M059J (cell line): ENCODE measurements around the gene PIK3AP1. TPM values are rescaled to one million over a fixed set of nuclear protein-coding genes. Genes with fewer than 3 reads are reported as not detected.

Source experiments
- DNase-seq: peaks from one replicate; pipeline ENCODE4 v3.0.0-alpha.2; 2012; ENCODE audit warnings: low read depth
- total RNA-seq: library from RNA; depleted of rRNA; stranded (reverse); fragments of >200 nt; shearing (Covaris generic); gene quantifications from 2 replicates; pipeline ENCODE4 v1.2.3, GENCODE V29; 2014

The PIK3AP1 gene
- total RNA-seq, 1 experiment from 2014 or later: 4.5 TPM

DNA sequence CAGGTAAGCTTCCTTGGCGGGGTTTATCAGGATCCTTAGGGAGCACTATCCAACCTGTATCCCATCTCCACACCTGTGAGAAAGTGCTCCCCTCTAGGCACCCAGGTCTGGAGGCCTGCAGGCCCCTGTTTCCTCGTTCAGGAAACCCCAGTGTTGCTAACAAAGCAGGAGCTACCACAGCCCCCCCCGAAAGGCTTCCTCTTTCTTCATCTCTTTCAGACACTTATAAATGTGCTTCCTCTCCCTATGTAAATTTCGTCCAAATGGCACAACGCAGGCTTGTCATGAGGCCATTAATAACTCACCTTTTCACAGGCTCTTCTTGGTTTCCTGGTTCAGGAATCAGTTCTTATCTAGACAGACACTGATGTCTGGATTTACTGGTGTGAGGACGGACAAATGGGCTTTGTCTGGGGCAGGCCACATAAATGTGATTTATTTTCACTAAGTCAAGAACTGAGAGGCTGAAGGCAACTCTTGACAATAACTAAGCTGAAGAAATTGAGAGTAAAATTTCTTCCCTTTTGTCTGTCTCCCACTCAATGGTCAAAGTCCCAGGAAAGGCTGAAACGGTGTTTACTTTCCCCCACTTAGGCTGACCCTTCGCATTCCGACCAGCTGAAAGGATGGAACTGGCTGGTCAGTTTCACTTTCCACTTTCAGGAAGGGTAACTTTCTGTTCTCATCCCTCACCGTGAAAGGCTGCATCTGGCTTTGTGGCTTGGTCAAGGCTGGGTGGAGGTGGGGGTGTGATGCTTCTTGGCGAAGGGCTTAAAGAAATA, 46.8 kb downstream of the PIK3AP1 start:
- DNase-seq: peak; percentile 84

DNA sequence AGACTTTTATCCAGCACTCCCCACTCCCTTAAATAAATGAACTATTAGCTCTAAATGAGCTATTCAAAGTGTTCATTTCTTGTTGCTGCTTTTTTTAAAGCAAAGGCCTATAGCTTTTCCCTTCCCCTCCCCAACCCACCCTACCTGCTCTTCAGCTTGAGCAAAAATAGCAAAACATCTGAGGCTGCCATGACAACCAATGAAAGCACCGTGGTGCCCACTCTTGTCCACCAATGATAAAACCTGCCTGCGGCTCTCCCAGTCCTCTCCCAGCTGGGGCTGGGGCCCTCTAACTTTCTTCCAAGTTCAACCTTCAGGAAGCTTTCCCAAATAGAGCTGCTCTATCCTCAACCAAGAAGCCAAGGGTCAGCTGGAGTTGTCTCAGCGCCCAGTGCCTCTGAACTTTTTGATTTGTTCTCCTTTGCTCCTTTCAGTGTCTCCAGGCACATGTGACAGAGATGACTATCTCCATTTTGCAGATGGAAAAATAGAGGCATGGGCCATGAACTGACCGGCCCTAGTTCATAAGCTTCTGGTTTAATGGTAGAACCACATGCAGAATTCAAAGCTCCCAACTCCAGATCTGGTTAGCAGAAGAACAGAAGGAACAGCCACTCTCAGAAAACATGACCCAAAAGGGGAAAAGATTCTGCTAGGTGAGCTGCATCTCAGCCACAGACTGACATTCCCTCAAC, 47.7 kb downstream of the PIK3AP1 start:
- no peak for DNase-seq

DNA sequence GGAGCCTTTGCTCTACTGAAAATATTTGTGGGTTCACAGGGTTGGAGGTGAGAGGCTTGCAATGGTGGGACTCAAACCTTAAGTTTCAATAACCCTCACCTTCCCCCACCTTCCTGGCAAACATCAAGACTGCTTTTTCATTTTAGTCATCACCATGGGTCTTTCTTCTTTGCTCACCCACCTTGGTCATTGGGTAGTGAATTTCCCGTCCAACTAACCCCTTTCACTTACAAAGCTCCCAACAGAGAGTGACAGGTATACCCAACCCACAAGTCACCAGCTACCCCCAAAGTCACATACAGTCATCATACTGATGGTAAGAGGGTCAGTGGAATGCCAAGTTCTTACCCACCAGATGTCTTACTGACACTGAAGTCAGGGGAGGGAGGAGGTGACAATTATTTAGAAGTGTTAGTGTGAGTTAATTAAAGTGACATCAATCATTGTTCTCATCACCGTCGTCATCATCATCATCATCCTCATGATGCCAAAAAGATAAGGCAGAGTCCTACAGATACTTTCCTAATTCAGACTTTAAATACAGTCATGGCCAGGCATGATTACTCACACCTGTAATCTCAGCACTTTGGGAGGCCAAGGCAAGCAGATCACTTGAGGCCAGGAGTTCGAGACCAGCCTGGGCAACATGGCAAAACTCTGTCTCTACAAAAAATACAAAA, 49.0 kb downstream of the PIK3AP1 start:
- no peak for DNase-seq

DNA sequence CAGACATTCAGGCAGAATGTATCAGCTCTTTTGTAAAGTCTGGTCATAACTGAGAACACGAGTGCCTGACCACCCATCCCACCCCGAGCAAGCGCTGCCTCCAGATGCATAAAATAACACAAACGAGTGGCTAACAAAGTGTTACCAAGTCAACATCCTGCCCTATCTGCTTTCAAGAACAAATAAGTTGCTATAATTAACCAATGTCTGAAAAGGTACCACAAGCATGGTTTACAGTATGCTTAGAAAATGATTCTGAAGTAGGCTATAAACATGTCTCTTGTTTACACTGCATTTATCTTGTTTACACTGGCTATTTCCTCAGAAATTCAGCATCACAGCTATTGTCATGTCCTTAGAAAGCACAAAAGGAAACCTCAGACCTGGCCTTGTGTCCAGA, 49.5 kb downstream of the PIK3AP1 start:
- DNase-seq: peak; percentile 30

DNA sequence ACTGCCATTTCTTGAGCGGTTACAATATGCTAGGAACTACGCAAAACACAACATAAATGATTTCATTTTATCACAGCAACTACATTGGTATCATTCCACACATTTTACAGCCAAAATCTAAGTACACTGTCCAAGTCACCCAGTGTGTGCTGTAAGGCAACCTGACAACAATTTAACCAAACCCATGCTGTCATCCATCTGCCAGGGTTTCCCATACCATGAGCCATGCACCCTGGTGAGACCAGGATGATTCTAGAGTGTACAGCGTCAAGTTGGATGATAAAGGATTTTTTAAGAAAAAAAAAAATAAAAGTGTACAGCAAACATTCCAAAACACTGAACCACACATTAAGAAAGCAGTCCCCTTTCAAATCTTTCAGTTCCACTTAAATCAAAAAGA, 52.9 kb downstream of the PIK3AP1 start:
- DNase-seq: no peak

DNA sequence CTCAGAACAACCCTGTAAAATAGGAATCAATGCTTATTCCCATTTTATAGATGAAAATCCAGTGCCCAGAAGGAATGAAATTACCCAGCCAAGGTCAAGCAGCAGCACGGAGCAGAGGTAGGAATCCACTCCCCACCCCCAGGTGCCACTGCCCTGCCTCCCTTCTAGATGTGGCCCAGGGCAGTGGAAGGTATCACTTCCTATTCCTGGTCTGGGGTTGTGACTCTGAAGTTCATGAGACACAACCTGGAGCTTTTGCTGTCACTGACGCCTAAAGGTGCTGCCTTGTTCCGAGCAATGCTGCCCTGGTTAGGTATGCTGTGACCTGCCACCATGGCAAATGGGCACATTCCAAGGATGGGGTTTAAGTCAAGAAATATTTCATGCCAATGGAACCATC, 53.6 kb downstream of the PIK3AP1 start:
- no peak for DNase-seq

DNA sequence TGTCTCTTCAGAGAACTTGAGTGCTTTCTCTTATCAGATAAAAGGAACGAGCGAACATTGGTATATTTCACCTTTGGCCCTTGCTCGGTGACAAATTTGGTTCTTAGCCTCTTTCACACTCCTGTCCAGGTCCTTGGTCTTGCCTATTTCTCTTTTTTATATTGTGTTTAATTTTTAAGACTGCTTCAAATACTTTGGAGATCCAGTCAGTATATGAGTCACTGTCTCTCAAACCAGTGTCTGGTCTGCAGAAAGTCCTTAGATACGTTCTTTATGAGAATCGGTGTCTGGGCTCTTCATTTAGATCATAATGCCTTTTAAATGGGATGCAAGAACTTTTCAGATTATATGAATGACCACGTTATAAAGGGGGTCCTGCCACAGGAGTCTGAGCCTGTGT, 55.0 kb downstream of the PIK3AP1 start:
- DNase-seq: peak; percentile 75

DNA sequence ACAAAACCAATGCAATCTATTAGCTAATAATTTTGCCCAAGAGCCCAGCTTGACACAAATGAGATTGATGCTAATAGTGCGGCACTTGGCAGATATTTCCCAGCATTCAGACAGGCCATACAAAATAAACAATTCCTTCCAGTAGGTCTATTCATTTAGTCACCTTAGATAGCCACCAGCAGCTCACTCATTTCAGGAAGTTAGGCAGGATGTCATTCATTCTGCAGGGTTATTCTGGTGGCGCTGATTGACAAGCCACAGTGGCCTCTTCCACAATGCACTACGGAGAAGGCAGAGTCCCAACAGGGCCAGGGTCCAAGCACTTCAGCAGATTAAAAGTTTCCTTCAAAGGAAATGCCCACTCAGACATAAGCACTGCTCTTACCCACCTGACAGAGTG, 55.8 kb downstream of the PIK3AP1 start:
- peak; percentile 40 for DNase-seq

DNA sequence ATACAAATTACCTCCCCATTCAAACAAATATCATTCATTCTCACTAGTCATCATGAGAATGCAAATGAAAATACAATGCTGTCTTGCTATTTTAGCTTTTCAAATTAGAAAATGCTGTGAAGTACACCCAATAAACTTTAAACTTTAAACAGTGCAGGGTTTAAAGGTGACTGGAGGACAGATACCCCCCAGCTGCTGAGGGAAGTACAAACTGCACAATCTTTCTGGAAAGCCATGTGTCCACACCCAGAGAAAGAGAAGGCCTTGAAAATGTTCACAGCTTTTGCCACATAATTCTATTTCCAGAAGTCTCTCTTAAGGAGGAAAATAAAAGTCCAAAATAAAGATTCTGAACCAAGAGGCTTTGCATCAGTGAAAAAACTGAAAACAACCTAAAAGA, 56.5 kb downstream of the PIK3AP1 start:
- DNase-seq: no peak

DNA sequence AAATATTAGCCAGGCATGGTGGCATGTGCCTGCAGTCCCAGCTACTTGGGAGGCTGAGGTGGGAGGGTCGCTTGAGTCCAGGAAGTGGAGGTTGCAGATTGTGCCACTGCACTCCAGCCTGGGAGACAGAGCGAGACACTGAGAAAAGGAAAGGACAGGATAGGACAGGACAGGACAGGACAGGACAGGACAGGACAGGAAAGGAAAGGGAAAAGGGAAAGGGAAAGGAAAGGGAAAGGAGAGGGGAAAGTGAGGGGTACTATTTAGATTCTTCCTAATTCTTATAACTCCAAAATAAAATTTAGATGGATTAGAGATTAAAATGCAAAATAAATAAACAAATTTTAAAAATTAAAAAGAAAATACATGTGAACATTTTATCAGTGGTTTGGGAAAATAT, 58.7 kb downstream of the PIK3AP1 start:
- DNase-seq: no peak

DNA sequence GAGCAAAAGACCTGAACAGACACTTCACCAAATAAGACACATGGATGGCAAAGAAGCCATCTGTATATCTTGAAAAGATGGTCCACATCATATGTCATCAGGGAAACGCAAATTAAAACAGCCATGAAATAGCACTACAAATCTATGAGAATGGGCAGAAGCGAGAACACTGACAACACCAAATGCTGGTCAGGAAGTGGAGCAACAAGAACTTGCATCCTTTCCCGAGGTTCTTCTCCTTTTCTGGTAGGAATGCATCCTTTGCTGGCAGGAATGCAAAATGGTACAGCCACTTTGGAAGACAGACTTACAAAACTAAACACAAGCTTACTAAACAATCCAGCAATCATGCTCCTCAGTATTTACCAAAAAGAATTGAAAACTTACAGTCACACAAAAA, 60.0 kb downstream of the PIK3AP1 start:
- no peak for DNase-seq

DNA sequence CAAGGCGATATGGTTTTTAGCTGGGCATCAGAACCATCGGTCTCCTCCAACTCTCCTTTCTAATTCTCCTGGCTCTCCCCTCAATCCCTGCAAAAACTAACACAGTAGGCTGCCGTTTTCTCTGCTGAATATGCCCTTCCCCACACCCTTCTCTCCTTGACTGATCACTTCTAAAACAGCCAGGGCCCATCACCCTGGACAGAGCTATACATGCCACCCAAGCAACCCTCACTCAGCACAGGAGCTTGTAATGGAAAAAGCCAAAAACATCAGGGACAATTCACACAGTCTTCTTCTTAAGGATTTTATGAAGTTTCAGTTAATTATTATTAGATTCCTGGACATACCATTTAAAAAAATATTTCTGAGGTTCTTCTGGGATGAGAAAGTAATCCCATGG, 61.5 kb downstream of the PIK3AP1 start:
- no peak for DNase-seq

DNA sequence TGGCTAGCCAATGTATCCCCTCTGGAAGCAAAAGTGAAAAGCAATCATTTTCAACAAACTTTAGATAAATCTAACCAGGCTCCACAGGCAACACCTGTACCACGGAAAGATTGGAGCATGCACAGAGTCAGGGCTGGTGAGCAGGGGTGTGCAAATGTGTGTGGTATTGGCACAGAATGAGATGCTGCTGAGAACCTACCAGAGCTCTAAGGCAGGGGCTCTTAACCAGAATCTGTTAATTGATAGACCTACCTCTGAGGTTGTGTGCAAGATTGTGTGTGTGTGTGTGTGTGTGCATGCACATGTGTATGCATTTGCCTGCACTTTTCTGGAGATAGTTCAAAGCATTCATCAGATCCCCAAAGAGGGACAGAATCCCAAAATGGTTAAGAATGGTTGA, 62.9 kb downstream of the PIK3AP1 start:
- no peak for DNase-seq

DNA sequence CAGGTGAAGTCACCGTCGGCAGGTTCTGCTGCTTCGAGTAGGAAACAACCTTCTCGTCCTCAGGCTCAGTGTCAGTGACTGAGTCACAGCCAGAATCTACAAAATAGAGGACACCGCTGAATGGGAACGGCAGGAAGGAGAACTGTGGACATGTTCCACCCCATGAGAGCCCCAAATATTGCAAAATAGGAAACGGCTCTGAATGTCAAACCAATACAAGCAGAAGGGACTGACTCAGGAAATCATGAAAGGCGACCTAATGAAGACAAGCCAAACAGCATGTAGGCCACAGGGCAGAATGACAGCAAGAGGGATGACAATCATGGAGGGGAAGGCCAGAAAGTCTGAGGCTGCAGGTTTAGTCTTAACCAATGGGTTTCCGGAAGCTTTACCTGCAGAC, 63.5 kb downstream of the PIK3AP1 start:
- no peak for DNase-seq

DNA sequence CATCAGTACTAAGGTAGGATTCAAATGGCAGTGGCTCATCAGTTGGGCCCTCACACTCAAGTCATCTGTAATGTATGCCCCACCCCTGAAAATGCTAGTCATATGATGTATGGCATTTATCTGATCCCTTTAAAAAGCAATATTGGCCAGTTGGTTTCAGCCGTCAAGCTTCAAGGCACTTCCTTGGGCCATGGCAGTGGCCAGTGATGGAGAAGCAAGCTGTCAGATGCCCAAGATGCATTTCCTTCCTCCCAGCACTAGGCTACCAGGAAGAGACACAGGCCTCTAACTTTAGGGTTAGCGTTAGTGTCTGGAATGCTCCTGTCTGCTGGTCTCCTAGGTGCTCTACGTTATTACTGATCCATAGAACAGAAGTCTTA, 64.1 kb downstream of the PIK3AP1 start:
- DNase-seq: no peak

DNA sequence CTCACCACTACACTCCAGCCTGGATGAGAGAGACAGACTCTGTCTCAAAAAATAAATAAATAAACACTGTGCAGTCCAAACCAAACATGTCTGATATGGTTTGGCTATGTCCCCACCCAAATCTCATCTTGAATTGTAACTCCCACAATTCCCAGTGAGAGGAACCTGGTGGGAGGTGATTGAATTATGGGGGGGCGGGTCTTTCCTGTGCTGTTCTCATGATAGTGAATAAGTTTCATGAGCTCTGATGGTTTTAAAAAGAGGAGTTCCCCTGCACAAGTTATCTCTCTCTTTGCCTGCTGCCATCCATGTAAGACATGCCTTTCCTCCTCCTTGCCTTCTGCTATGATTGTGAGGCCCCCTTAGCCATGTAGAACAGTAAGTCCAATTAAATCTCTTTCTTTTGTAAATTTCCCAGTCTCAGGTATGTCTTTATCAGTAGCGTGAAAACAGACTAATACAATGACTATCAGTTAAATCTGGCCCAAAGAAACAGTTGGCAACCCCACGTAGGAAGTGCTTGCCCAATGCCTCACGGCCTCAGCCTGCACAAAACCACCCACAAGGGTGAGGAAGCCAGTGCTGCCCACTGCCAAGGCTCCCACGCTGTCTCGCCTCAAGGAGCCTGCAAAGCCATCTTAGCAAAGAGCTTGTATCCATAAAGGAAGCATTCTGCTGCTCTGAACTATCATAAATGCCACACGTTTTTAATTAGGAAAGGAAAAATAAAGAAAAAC, 64.7 kb downstream of the PIK3AP1 start:
- DNase-seq: no peak

DNA sequence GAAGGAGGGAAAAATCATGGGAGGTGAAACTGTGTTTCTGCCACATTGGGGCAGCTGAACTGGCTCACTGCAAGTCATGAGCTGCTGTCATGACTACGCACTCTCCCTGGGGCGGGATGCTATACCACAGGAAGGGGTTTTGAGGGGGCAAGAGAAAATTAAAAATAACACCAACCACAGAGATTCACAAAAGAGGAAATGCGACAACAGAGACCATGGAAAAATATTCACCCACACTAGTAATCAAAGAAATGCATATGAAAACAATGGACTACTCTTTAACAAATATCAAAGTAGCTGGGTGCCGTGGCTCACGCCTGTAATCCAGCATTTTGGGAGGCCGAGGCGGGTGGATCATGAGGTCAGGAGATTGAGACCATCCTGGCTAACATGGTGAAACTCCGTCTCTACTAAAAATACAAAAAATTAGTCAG, 68.3 kb downstream of the PIK3AP1 start:
- no peak for DNase-seq

DNA sequence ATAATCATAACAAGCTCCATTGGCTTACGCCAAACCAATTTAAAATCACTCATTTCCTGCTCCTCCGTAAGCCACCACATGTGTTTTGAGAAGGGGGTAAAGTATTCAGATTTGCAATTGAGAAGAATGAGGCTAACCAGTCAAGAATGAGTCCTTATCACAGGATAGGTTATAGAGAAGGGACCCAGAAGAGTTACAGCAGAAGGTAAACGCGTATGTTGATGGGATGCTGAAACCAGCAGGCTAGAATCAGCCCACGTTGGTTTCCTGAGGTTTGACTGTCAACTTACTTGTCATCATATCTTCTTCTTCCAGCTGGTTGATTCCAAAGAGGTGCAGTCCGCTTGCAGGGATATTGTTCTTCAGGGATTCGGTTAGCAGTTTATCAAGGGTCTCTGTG, 69.4 kb downstream of the PIK3AP1 start:
- no peak for DNase-seq

DNA sequence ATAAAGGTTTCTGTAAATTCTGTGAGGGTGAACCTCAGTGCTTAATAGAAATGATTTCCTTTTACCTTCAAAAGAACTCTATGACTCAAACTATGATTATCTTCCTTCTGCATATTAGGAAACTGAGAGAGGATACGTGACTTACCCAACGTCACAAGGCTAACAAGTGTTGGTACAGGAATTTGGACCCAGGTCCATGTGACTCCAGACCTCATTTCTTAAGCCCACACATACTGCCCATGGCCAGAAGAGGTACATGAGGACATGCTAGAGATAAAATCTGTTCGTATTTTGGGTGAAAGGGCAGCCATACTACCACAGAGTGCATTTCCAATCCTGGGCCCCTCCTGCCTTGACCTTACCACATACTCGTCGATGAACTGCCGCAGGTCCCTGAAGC, 72.0 kb downstream of the PIK3AP1 start:
- no peak for DNase-seq

DNA sequence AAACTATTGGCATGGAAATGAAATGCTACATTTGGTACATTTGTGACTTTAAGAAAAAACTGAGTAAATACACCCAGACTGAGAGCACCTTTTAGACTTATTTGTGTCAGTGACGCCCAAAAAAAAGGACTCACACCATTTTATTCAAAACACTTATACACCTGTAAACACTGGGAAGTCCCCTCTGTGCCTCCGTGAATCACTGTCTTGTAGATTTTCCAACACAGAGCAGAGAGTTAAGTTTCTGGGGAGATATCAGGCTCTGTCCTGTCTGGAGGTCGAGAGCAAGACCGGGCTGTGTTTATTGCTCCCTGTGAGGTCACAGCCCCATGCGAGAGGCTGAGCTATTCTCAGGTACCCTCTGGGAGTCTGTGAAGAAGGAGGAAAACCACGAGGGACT, 72.8 kb downstream of the PIK3AP1 start:
- no peak for DNase-seq

DNA sequence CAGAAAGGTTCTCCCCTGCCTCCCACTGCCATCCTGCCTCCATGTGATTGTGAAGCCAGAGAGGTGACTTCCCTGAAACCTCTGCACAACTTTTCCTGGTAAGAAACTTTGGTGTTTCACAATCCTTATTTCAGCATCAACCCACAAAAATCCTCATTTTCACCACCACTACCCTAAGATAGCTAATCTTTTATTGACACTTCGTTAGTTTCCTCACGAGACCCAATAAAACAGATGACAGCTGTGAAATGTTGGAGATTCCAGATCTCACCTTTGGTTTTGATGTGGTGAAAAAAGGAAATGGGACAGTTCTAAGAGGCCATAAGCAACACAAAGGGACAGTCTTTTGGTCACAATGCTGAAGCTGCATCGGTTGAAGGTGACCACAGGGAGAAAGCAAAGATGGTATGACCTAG, 73.6 kb downstream of the PIK3AP1 start:
- no peak for DNase-seq

DNA sequence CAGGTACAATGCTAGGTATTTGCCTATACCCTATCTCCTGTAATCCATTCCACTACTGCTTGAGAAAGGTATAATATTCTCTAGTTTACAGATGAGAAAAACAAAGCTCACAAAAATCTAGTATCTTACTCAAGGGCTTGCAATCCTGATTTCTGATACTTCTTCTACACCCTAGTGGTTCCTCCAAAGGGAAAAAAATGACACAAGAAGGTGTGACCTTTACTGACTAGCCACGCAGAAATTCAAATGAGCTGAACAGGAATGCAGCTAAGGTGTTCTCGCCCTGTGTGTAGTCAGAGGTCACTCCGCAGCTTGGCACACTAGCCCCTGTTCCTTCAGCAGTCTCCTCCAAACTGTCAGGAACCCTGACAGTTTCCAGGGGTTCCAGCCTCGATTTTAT, 74.0 kb downstream of the PIK3AP1 start:
- DNase-seq: no peak
